ENCODE measurements around the gene ATP2A1.
A peak's percentile ranks its signal among the peaks of the same experiment; 100 is the strongest.

The ATP2A1 gene

DNA sequence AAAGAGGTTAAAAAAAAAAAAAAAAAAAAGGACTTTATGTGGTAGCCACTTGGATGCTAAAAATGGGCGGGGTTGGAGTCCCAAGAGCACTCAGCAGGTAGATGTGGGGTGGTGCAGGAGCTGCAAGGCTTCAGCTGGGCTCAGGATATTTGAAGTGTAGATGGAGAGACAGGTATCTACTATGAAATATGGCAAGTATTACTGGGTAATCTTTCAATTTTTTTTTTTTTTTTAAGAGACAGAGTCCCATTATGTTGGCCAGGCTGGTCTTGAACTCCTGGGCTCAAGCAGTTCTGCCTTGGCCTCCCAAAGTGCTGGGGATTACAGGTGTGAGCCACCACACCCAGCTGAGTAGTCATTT is 39.8 kb upstream of the ATP2A1 start:
- Histone ChIP-seq H2AFZ (ENCODE audit: low read depth) (no peak overlapping the region), H3K36me3 (ENCODE audit: insufficient read depth) (peaks cover 11% of the 10 kb centered on the region; the same call in 1 of the 2 replicates), H3K27me3 (ENCODE audit: insufficient read depth, low read depth) (no peaks in the 10 kb centered on the region), H3K4me2 (no peak overlapping the region), H3K4me1 (ENCODE audit: low read depth, poor library complexity, severe bottlenecking) (no peaks in the 10 kb centered on the region), H3K4me3 (IDR thresholded peaks at IDR 0.05; ENCODE audit: insufficient read depth, low read depth, low read length) (no peak overlapping the region), H3K27ac (no peak overlapping the region), H4K20me1 (ENCODE audit: insufficient read depth) (no peaks in the 10 kb centered on the region; the same call in 1 of the 2 replicates), H3K79me2 (ENCODE audit: insufficient read depth, low read depth) (peaks cover 3% of the 10 kb centered on the region; the same call in 1 of the 2 replicates), H3K9ac (no peak overlapping the region)
- TF ChIP-seq, protein P1, sequence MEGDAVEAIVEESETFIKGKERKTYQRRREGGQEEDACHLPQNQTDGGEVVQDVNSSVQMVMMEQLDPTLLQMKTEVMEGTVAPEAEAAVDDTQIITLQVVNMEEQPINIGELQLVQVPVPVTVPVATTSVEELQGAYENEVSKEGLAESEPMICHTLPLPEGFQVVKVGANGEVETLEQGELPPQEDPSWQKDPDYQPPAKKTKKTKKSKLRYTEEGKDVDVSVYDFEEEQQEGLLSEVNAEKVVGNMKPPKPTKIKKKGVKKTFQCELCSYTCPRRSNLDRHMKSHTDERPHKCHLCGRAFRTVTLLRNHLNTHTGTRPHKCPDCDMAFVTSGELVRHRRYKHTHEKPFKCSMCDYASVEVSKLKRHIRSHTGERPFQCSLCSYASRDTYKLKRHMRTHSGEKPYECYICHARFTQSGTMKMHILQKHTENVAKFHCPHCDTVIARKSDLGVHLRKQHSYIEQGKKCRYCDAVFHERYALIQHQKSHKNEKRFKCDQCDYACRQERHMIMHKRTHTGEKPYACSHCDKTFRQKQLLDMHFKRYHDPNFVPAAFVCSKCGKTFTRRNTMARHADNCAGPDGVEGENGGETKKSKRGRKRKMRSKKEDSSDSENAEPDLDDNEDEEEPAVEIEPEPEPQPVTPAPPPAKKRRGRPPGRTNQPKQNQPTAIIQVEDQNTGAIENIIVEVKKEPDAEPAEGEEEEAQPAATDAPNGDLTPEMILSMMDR (conservative IDR thresholded peaks at IDR 0.05; ENCODE audit: low read depth, low read length) = no peak

DNA sequence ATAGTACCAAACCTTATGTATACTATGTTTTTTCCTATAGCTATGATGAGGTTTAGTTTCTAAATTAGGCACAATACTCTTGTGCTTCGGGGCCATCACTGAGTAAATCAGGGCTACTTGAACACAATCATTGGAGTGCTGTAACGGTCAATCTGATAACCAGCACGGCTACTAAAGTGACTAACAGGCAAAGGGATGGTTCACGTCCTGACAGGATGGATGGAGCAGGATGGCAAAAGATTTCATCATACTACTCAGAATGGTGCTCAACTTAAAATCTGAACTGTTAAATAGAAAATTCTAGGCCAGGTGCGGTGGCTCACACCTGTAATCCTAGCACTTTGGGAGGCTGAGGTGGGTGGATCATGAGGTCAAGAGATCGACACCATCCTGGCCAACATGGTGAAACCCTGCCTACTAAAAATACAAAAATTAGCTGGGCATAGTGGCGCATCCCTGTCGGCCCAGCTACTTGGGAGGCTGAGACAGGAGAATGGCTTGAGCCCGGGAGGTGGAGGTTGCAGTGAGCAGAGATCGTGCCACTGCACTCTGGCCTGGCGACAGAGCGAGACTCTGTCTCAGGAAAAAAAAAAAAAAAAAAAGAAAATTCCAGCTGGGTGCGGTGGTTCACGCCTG is 39.2 kb upstream of the ATP2A1 start:
- no peak overlapping the region for H3K4me3 ChIP-seq (IDR thresholded peaks at IDR 0.05; ENCODE audit: insufficient read depth, low read depth, low read length)
- H4K20me1 ChIP-seq (ENCODE audit: insufficient read depth) = no peaks in the 10 kb centered on the region; the same call in 1 of the 2 replicates
- H3K27me3 ChIP-seq (ENCODE audit: insufficient read depth, low read depth) = no peaks in the 10 kb centered on the region
- no peaks in the 10 kb centered on the region for H3K4me1 ChIP-seq (ENCODE audit: low read depth, poor library complexity, severe bottlenecking)
- H3K27ac ChIP-seq = no peak overlapping the region
- no peak overlapping the region for H2AFZ ChIP-seq (ENCODE audit: low read depth)
- H3K36me3 ChIP-seq (ENCODE audit: insufficient read depth) = peaks cover 10% of the 10 kb centered on the region; the same call in 1 of the 2 replicates
- H3K79me2 ChIP-seq (ENCODE audit: insufficient read depth, low read depth) = peaks cover 8% of the 10 kb centered on the region; the same call in 1 of the 2 replicates
- no peak overlapping the region for H3K4me2 ChIP-seq
- TF ChIP-seq, protein P1 (conservative IDR thresholded peaks at IDR 0.05; ENCODE audit: low read depth, low read length) = no peak
- H3K9ac ChIP-seq = no peak overlapping the region

DNA sequence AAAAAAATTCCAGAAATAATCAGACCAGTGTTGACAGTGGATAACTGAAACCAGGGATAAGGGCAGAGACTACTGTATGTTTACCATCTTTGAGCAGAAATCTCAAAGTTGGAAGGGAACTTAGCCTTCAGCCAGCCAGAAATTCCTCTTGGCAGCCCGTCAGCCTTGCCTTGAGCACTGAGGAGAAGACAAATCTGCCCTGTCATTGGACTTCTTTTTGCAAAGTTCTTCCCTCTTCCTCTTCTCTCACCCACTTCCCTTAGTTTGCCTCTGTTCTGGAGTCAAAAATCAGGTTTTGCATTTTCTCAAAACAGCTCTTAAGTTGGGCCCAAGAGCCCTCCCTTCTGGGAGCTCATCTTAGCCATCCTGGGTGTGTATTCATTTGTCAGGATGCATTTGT is 38.4 kb upstream of the ATP2A1 start:
- Histone ChIP-seq H3K4me2 (no peak overlapping the region), H3K79me2 (ENCODE audit: insufficient read depth, low read depth) (peaks cover 15% of the 10 kb centered on the region), H3K4me3 (IDR thresholded peaks at IDR 0.05; ENCODE audit: insufficient read depth, low read depth, low read length) (no peak overlapping the region), H3K27me3 (ENCODE audit: insufficient read depth, low read depth) (no peaks in the 10 kb centered on the region), H3K9ac (no peak overlapping the region), H3K36me3 (ENCODE audit: insufficient read depth) (peaks cover 9% of the 10 kb centered on the region; the same call in 1 of the 2 replicates), H3K27ac (peak overlapping the region; percentile 13; the same call in 1 of the 2 replicates), H3K4me1 (ENCODE audit: low read depth, poor library complexity, severe bottlenecking) (peaks cover 3% of the 10 kb centered on the region), H2AFZ (ENCODE audit: low read depth) (no peak overlapping the region), H4K20me1 (ENCODE audit: insufficient read depth) (no peaks in the 10 kb centered on the region; the same call in 1 of the 2 replicates)
- TF ChIP-seq, protein P1 (conservative IDR thresholded peaks at IDR 0.05; ENCODE audit: low read depth, low read length) = no peak

DNA sequence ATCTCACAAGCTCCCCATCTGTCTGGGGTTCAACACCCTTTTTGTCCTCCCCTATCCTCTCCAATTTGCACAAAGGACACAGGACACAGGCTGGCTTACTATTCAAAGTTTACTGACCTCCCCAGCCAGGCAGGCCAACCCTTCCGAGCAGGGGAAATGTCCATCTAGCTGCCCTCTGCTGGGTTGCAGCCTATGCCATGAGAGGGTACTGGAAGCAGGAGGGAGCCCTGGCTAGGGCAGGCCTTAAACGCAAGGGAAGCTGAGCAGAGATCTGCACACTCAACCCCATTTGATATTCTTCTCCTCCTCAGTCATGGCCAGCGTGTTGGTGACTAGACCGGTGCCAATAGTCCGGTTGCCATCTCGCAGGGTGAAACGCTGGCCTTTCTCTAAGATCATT is 35.6 kb upstream of the ATP2A1 start:
- Histone ChIP-seq H3K27ac (no peak overlapping the region), H3K9ac (no peak overlapping the region), H3K4me2 (no peak overlapping the region), H3K36me3 (ENCODE audit: insufficient read depth) (peaks cover 9% of the 10 kb centered on the region; the same call in 1 of the 2 replicates), H3K27me3 (ENCODE audit: insufficient read depth, low read depth) (no peaks in the 10 kb centered on the region), H3K4me1 (ENCODE audit: low read depth, poor library complexity, severe bottlenecking) (peaks cover 13% of the 10 kb centered on the region), H3K4me3 (IDR thresholded peaks at IDR 0.05; ENCODE audit: insufficient read depth, low read depth, low read length) (no peak overlapping the region), H2AFZ (ENCODE audit: low read depth) (no peak overlapping the region), H3K79me2 (ENCODE audit: insufficient read depth, low read depth) (peaks cover 26% of the 10 kb centered on the region), H4K20me1 (ENCODE audit: insufficient read depth) (no peaks in the 10 kb centered on the region; the same call in 1 of the 2 replicates)
- TF ChIP-seq, protein P1 (conservative IDR thresholded peaks at IDR 0.05; ENCODE audit: low read depth, low read length) = no peak

All from KMS-11 (cell line).